ENCODE results near the gene SLC34A1. TPM values are rescaled to one million over a fixed set of nuclear protein-coding genes. Genes with fewer than 3 reads are reported as not detected.

The SLC34A1 gene
- total and polyA plus RNA-seq, 2 of the 4 experiments (the other 2 are of a cell fraction): not detected

GRCh38 chr5:177370488-177371119 lies 13.6 kb upstream of the SLC34A1 start:
- peak; percentile 69 for ATAC-seq (ENCODE audit: low read depth)
- dilution Hi-C loops (cut with HindIII; ENCODE audit: low sequenced_read_pairs, unreplicated experiment) (no loop called here), intact Hi-C loops (cut with micrococcal nuclease) (loop anchor here (1.0 kb wide), 1 partner anchor 131 kb away; no protein-coding TSS in a partner anchor), in situ Hi-C loops (cut with MboI; ENCODE audit: low sequenced_read_pairs) (no loop called here)
- H3K4me1 ChIP-seq (ENCODE audit: control insufficient read depth, insufficient read depth, low read length): peaks cover 11% of the 10 kb centered on the region; the same call in 1 of the 2 replicates
- H3K4ac ChIP-seq (ENCODE audit: low read depth, low read length): no peak overlapping the region
- WGBS, 2 experiments (ENCODE audit: extremely low coverage in 2 of 2, insufficient read length in 1 of 2): 7% methylated on average over 8 of the region's 42 CpGs; no CpG with 5 or more reads in 1 of the 2 experiments
- H4K8ac ChIP-seq (ENCODE audit: low read depth in 2 of 2, low read length in 2 of 2): no peak overlapping the region
- H4K20me1 ChIP-seq (ENCODE audit: insufficient read depth, low read length): no peaks in the 10 kb centered on the region; the same call in none of the 2 replicates
- ChIA-PET POLR2A (ENCODE audit: unreplicated experiment) (interaction anchor here (0.6 kb wide), 1 partner anchor 21 kb away, joined by 4 read pairs; no protein-coding TSS in a partner anchor), CTCF (interaction anchor here (0.6 to 1.5 kb wide), 5 partner anchors 12 to 22 kb away, joined by 3 to 8 read pairs (median 3); partner anchors contain the start of genes RGS14 and SLC34A1)
- H4K91ac ChIP-seq (ENCODE audit: insufficient read depth, low read depth, low read length): no peak overlapping the region
- H2BK120ac ChIP-seq (ENCODE audit: low read depth, low read length): no peak overlapping the region
- H3K4me3 ChIP-seq (ENCODE audit: insufficient read depth, low read depth, low read length): peak overlapping the region; percentile 19; the same call in 1 of the 2 replicates
- peak; percentile 82 for DNase-seq
- H3K18ac ChIP-seq (ENCODE audit: low read depth, low read length): no peak overlapping the region
- no peak overlapping the region for H3K27ac ChIP-seq (ENCODE audit: insufficient read depth, low read length)
- no peaks in the 10 kb centered on the region for H3K36me3 ChIP-seq (ENCODE audit: control insufficient read depth, insufficient read depth, low read length)
- no peak overlapping the region for H3K9ac ChIP-seq (ENCODE audit: low read depth, low read length)
- H2BK20ac ChIP-seq (ENCODE audit: low read depth, low read length): no peak overlapping the region
- H3K9me3 ChIP-seq (ENCODE audit: control insufficient read depth, insufficient read depth, low read length): no peaks in the 10 kb centered on the region
- H3K14ac ChIP-seq (replicated peaks; ENCODE audit: low read depth, low read length): no peak overlapping the region
- peaks cover 6% of the 10 kb centered on the region; the same call in 1 of the 2 replicates for H3K27me3 ChIP-seq (ENCODE audit: control insufficient read depth, insufficient read depth, low read length)
- H2BK5ac ChIP-seq (ENCODE audit: low read depth, low read length, poor library complexity, severe bottlenecking): no peak overlapping the region
- H4K5ac ChIP-seq (ENCODE audit: low read depth, low read length): no peak overlapping the region
- peak overlapping the region; percentile 93 for H2AFZ ChIP-seq (replicated peaks; ENCODE audit: low read length, poor library complexity)
- peak overlapping the region; percentile 53; the same call in 1 of the 2 replicates for H3K4me2 ChIP-seq (ENCODE audit: low read depth, low read length)
- H2AK9ac ChIP-seq (replicated peaks; ENCODE audit: low read depth, low read length, poor library complexity): no peak overlapping the region
- H2BK15ac ChIP-seq (ENCODE audit: low read depth, low read length): no peak overlapping the region
- H3K79me1 ChIP-seq (ENCODE audit: low read depth in 1 of 2, low read length in 2 of 2): no peaks in the 10 kb centered on the region
- H2AK5ac ChIP-seq (ENCODE audit: low read depth, low read length): no peak overlapping the region
- H3K23ac ChIP-seq (ENCODE audit: low read depth, low read length): no peak overlapping the region
- no TSS peak for BruUV-seq (replicated peaks)
- no peak overlapping the region for H3K56ac ChIP-seq (ENCODE audit: extremely low read depth, insufficient read depth, low read length)
- no peaks in the 10 kb centered on the region for H3K9me1 ChIP-seq (ENCODE audit: insufficient read depth, low read length)
- TF ChIP-seq RCOR1 (IDR thresholded peaks at IDR 0.05; ENCODE audit: insufficient replicate concordance, low read length): no peak
- TF ChIP-seq POLR2A (IDR thresholded peaks at IDR 0.05; ENCODE audit: low read depth, low read length): no peak
- no peak for TF ChIP-seq BHLHE40 (IDR thresholded peaks at IDR 0.05; ENCODE audit: low read depth, low read length)
- TF ChIP-seq USF2 (IDR thresholded peaks at IDR 0.05; ENCODE audit: low read depth, low read length): peak; percentile 24; the same call in 1 of the 2 replicates
- TF ChIP-seq CEBPB (IDR thresholded peaks at IDR 0.05; ENCODE audit: low read depth, low read length): no peak
- peak; percentile 68; the same call in 1 of the 2 replicates for TF ChIP-seq MXI1 (IDR thresholded peaks at IDR 0.05; ENCODE audit: borderline replicate concordance, low read depth, low read length)
- TF ChIP-seq MAFK (IDR thresholded peaks at IDR 0.05; ENCODE audit: low read depth, low read length): no peak
- TF ChIP-seq CTCF (conservative IDR thresholded peaks at IDR 0.05; ENCODE audit: low read depth, low read length): peak; percentile 78
- peak; percentile 40 for TF ChIP-seq MAZ (IDR thresholded peaks at IDR 0.05; ENCODE audit: borderline replicate concordance, low read depth, low read length)
- TF ChIP-seq RFX5 (IDR thresholded peaks at IDR 0.05; ENCODE audit: low read depth, low read length): no peak
- no peak for TF ChIP-seq CHD1 (IDR thresholded peaks at IDR 0.05; ENCODE audit: low read depth, low read length)
- no peak for TF ChIP-seq FOS (IDR thresholded peaks at IDR 0.05; ENCODE audit: low read depth, low read length)
- TF ChIP-seq SMC3 (IDR thresholded peaks at IDR 0.05; ENCODE audit: low read depth, low read length): peak; percentile 60
- TF ChIP-seq RAD21 (IDR thresholded peaks at IDR 0.05; ENCODE audit: low read length): peak; percentile 65
- no peak for TF ChIP-seq ELK1 (IDR thresholded peaks at IDR 0.05; ENCODE audit: borderline replicate concordance, low read depth, low read length)

All from IMR-90 (cell line).